Measurements from ENCODE around the gene SLCO3A1.

DNA sequence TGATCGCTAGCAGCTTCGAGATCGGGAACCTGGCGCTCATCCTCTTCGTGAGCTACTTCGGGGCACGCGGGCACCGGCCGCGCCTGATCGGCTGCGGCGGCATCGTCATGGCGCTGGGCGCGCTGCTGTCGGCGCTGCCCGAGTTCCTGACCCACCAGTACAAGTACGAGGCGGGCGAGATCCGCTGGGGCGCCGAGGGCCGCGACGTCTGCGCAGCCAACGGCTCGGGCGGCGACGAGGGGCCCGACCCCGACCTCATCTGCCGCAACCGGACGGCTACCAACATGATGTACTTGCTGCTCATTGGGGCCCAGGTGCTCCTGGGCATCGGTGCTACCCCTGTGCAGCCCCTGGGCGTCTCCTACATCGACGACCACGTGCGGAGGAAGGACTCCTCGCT is 62.5 kb downstream of the SLCO3A1 start:
- TF ChIP-seq, protein P1, sequence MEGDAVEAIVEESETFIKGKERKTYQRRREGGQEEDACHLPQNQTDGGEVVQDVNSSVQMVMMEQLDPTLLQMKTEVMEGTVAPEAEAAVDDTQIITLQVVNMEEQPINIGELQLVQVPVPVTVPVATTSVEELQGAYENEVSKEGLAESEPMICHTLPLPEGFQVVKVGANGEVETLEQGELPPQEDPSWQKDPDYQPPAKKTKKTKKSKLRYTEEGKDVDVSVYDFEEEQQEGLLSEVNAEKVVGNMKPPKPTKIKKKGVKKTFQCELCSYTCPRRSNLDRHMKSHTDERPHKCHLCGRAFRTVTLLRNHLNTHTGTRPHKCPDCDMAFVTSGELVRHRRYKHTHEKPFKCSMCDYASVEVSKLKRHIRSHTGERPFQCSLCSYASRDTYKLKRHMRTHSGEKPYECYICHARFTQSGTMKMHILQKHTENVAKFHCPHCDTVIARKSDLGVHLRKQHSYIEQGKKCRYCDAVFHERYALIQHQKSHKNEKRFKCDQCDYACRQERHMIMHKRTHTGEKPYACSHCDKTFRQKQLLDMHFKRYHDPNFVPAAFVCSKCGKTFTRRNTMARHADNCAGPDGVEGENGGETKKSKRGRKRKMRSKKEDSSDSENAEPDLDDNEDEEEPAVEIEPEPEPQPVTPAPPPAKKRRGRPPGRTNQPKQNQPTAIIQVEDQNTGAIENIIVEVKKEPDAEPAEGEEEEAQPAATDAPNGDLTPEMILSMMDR (conservative IDR thresholded peaks at IDR 0.05; ENCODE audit: low read length), result no peak
- no peak for TF ChIP-seq EZH2phosphoT487 (IDR thresholded peaks at IDR 0.05; ENCODE audit: borderline replicate concordance)

All from Loucy (cell line).